IPS-18a (cell line): ENCODE data around the gene UCK1.
"Not testable (repeated sequence)": the region's sequence is repeated elsewhere in the genome, so short reads cannot be mapped to it uniquely, and the experiment has no call there.

Source experiments
- H3K27ac ChIP-seq: one replicate; pipeline ENCODE4 v1.5.1; 2013; ENCODE audit warnings: low read length
- H3K27me3 ChIP-seq: one replicate; pipeline ENCODE4 v1.6.1; 2013; ENCODE audit warnings: mild to moderate bottlenecking, low read length; ENCODE audit not compliant: control insufficient read depth, insufficient read depth
- H3K36me3 ChIP-seq: one replicate; pipeline ENCODE4 v1.6.1; 2013; ENCODE audit warnings: low read depth, low read length; ENCODE audit not compliant: control insufficient read depth
- H3K4me1 ChIP-seq: one replicate; pipeline ENCODE4 v1.6.1; 2013; ENCODE audit warnings: low read depth, low read length; ENCODE audit not compliant: control insufficient read depth
- H3K4me3 ChIP-seq: one replicate; pipeline ENCODE4 v1.5.1; 2013; ENCODE audit warnings: low read length
- H3K9ac ChIP-seq: one replicate; pipeline ENCODE4 v1.6.1; 2013; ENCODE audit warnings: mild to moderate bottlenecking, low read length, moderate library complexity
- H3K9me3 ChIP-seq: one replicate; pipeline ENCODE4 v1.6.1; 2013; ENCODE audit warnings: low read depth, low read length; ENCODE audit not compliant: control insufficient read depth

Gene UCK1

DNA sequence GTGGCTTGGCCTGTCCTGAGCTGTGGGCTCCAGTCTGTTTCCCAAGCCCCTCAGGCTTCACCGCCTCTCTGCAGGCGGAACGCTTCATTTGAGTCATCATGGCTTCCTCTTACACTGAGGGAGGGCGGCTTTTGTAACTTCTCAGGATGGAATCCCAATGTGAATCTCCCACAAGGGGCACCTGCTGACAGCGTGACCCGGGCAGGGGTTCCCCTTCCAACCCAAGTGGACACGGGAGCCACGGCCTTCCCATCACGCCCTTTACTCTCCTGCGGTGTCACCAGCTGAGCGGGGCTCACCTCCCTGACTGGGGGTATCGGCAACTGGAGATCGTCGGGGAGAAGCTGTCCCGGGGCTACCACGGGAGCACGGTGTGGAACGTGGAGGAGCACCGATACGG is 12.5 kb downstream of the UCK1 start:
- H3K9me3 ChIP-seq = no peaks in the 10 kb centered on the region
- no peaks in the 10 kb centered on the region for H3K27me3 ChIP-seq
- H3K36me3 ChIP-seq = peaks cover 57% of the 10 kb centered on the region
- no peak overlapping the region for H3K9ac ChIP-seq
- H3K4me1 ChIP-seq = no peaks in the 10 kb centered on the region
- no peak overlapping the region for H3K27ac ChIP-seq
- no peak overlapping the region for H3K4me3 ChIP-seq

DNA sequence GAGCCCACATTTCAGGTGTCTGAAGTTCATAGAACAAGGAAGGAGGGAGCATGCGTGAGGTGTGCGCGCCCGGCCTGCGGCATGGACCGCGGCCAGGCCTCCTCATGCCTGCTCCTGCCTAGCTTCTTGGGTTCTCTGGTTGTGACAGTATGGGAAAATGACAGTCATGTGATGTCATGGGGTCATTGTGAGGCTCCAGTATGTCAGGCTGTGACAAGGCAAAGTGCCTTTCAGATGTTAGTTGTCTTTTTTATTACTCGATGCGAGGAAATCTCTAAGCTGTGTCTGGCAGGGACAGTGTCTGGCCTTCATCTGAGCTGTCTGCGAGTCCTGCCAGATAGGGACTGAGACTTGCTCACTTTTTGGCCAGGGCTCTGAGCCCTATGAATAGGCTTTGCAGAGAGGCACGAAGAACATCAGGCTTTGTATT is 13.3 kb downstream of the UCK1 start:
- no peak overlapping the region for H3K9ac ChIP-seq
- H3K27me3 ChIP-seq = no peaks in the 10 kb centered on the region
- H3K9me3 ChIP-seq = no peaks in the 10 kb centered on the region
- H3K27ac ChIP-seq = no peak overlapping the region
- peaks cover 60% of the 10 kb centered on the region for H3K36me3 ChIP-seq
- no peak overlapping the region for H3K4me3 ChIP-seq
- no peaks in the 10 kb centered on the region for H3K4me1 ChIP-seq

DNA sequence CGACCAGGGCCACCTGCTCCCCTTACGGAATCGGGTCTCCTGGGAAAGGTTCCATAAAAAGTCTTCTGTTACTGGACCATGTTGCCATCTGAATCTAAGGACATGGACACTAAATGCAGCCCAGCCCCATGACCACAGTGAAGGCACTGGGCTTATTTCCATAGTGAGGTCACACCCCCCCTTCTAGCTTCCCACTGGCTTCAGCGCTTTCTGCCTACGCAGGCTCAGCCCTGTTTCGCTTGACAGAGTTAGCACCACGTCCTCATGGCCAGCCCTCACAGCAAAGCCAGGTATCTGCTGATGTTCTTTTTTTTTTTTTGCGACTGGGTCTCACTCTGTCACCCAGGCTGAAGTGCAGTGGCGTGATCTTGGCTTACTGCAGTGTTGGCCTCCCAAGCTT is 14.1 kb downstream of the UCK1 start:
- no peaks in the 10 kb centered on the region for H3K4me1 ChIP-seq
- H3K4me3 ChIP-seq = no peak overlapping the region
- no peaks in the 10 kb centered on the region for H3K9me3 ChIP-seq
- no peaks in the 10 kb centered on the region for H3K27me3 ChIP-seq
- H3K9ac ChIP-seq = no peak overlapping the region
- H3K27ac ChIP-seq = no peak overlapping the region
- H3K36me3 ChIP-seq = peaks cover 65% of the 10 kb centered on the region

DNA sequence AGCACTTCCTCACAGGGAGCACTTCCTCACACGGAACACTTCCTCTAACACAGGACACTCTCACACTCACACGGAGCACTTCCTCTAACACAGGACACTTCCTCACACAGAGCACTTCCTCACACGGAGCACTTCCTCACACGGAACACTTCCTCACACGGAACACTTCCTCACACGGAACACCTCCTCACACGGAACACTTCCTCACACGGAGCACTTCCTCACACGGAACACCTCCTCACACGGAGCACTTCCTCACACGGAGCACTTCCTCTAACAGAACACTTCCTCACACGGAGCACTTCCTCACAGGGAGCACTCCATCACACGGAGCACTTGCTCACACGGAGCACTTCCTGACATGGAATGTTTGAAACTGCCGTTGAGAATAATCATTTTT is 15.0 kb downstream of the UCK1 start:
- Histone ChIP-seq H3K27me3 (no peaks in the 10 kb centered on the region), H3K9me3 (no peaks in the 10 kb centered on the region), H3K36me3 (peaks cover 63% of the 10 kb centered on the region), H3K4me3 (no peak overlapping the region), H3K9ac (no peak overlapping the region), H3K4me1 (no peaks in the 10 kb centered on the region), H3K27ac (no peak overlapping the region)

- H3K4me1 ChIP-seq, H3K4me3 ChIP-seq, H3K27me3 ChIP-seq, H3K27ac ChIP-seq, H3K9me3 ChIP-seq, H3K9ac ChIP-seq: not testable (repeated sequence)
- H3K36me3 ChIP-seq = peaks cover 67% of the 10 kb centered on the region
These were observed 15.5 kb downstream of the UCK1 start for GRCh38 chr9:131515559-131516031.

DNA sequence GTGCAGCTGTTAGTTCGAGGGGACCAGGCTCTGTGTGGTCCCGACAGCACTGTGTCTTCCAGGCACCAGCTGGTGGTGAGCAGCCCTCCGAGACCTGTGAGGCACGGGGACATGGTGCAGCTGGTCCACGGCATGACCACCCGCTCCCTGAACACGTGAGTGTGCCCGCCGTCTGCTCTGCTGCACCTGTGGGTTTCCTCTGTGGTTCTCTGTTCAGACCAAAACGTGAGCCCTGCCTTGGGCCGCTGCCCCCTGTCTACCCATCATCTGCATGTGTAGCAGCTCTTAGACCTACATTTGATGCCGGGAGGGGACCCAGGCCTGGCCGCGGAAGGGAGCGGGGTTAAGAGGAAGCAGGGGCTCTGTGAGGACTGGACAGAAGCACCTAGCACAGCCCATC is 17.9 kb downstream of the UCK1 start:
- Histone ChIP-seq H3K9me3 (no peaks in the 10 kb centered on the region), H3K9ac (no peak overlapping the region), H3K36me3 (peaks cover 53% of the 10 kb centered on the region), H3K4me3 (no peak overlapping the region), H3K4me1 (no peaks in the 10 kb centered on the region), H3K27ac (no peak overlapping the region), H3K27me3 (no peaks in the 10 kb centered on the region)

DNA sequence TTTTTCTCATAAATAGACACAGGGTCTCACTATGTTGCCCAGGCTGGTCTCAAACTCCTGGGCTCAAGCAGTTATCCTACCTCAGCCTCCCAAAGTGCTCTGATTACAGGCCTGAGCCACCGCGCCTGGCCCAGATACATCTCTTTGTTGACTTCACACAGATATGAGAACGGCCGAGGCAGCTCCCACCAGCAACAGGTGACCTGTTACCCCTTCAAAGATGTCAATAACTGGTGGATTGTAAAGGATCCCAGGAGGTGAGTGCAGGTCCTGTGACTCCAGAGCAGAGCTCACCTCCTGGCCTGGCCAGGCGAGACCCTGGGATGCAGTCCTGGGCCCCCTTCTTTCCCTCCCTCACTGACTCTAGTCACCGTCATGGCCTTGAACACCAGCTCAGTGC is 19.2 kb downstream of the UCK1 start:
- no peaks in the 10 kb centered on the region for H3K27me3 ChIP-seq
- H3K4me3 ChIP-seq = no peak overlapping the region
- H3K9me3 ChIP-seq = no peaks in the 10 kb centered on the region
- no peaks in the 10 kb centered on the region for H3K4me1 ChIP-seq
- no peak overlapping the region for H3K9ac ChIP-seq
- H3K27ac ChIP-seq = no peak overlapping the region
- peaks cover 50% of the 10 kb centered on the region for H3K36me3 ChIP-seq

DNA sequence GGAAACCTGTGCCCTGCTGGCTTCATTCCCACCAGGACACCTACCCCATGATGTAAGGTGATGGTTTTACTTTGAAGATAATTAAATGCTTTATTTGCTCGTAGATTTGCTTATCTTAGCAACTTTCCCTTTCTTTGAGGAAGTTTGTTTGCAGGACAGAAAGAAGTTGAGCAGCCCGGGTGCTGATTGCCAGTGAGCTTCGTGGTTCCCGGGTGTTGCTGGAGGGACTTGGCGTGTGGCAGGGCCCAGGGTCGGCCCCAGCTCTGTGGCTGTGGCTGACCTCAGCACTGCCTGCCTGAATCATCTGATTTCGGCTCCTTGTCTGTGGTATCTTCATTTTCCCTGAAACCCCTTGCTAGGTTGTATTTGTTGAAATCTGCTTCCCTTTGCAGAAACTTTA is 19.6 kb downstream of the UCK1 start:
- no peak overlapping the region for H3K27ac ChIP-seq
- H3K4me3 ChIP-seq = no peak overlapping the region
- H3K9ac ChIP-seq = no peak overlapping the region
- H3K27me3 ChIP-seq = no peaks in the 10 kb centered on the region
- H3K36me3 ChIP-seq = peaks cover 45% of the 10 kb centered on the region
- H3K9me3 ChIP-seq = no peaks in the 10 kb centered on the region
- no peaks in the 10 kb centered on the region for H3K4me1 ChIP-seq

DNA sequence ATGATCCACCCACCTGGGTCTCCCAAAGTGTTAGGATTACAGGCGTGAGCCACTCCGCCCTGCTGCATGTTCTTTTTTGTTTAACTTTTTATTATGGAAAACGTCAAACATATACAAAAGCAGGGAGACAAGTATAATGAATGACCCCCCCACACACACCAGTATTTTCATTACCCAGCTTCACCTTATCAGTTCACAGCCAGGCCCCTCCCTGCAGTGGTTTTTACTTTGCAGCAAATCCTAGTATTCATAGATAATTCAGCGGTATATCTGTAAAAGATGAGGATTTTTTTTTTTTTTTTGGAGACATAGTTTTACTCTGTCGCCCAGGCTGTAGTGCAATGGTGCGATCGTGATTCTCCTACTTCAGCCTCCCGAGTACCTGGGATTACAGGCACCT is 26.1 kb downstream of the UCK1 start:
- Histone ChIP-seq H3K4me1 (peaks cover 6% of the 10 kb centered on the region), H3K9ac (no peak overlapping the region), H3K36me3 (peaks cover 8% of the 10 kb centered on the region), H3K4me3 (no peak overlapping the region), H3K9me3 (no peaks in the 10 kb centered on the region), H3K27ac (no peak overlapping the region), H3K27me3 (peaks cover 10% of the 10 kb centered on the region)

DNA sequence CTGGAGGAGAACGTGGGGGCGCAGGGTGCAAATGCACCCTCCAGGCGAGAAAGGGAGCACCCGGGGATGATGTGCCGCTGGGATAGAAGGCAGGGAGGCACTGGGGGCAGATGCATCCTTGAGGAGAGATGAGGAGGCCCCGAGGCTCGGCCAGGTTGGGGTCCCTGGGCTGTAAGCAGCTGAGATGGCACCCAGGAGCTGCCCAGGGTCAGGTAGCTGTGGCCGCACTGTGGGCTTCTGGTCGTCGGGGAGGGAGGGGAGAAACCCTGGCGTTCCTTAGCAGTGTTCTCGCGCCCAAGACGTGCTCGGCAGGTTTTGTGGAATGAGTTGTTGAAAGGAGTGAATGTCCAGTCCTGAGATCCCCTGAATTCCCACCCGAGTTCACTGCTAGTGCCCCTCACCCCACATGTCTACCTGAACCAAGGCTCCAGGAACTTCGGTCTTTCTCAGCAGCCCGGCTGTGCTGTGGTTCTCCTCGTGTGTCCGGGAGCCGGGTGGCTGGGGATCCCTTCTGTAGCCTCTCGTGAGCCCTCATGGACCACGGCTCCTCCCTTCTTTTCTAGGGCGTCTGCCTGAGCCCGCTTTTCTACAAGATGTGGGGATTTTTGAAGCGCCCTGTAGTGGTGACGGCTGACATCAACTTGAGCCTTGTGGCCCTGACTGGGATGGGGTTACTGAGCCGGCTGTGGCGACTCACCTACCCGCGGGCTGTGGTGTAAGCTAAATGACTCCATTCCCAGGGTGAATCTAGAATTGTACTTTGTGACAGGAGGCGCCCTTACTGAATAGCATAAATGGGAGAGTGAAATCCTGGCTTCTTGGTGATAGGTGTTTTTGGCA is 27.2 kb downstream of the UCK1 start:
- no peaks in the 10 kb centered on the region for H3K9me3 ChIP-seq
- peaks cover 14% of the 10 kb centered on the region for H3K36me3 ChIP-seq
- H3K27ac ChIP-seq = no peak overlapping the region
- peak overlapping the region; percentile 57 for H3K9ac ChIP-seq
- H3K4me3 ChIP-seq = peak overlapping the region; percentile 80
- H3K4me1 ChIP-seq = peaks cover 6% of the 10 kb centered on the region
- peaks cover 10% of the 10 kb centered on the region for H3K27me3 ChIP-seq

- Histone ChIP-seq H3K4me3 (peak within 1 kb of the TSS; percentile 80), H3K36me3 (peaks cover 23% of the 10 kb centered on the region), H3K27ac (no peak within 1 kb of the TSS), H3K4me1 (peaks cover 6% of the 10 kb centered on the region), H3K27me3 (peaks cover 10% of the 10 kb centered on the region), H3K9me3 (no peaks in the 10 kb centered on the region), H3K9ac (peak within 1 kb of the TSS; percentile 57)
These were observed 28.1 kb downstream of the UCK1 start, which contains the start of gene POMT1 for GRCh38 chr9:131502781-131503625. POMT1 (plus strand) TSS chr9:131502918; CDS start chr9:131504219, 1,301 bp downstream.
